GM18870 (cell line): ENCODE data around the gene MED26.
"Not testable (repeated sequence)": the region's sequence is repeated elsewhere in the genome, so short reads cannot be mapped to it uniquely, and the experiment has no call there.

Source experiments
- ATAC-seq: cut with Tn5 transposase; IDR thresholded peaks from one replicate; pipeline ENCODE4 v1.9.1; 2021; ENCODE audit warnings: moderate library complexity; ENCODE audit not compliant: unreplicated experiment

The MED26 gene, protein sequence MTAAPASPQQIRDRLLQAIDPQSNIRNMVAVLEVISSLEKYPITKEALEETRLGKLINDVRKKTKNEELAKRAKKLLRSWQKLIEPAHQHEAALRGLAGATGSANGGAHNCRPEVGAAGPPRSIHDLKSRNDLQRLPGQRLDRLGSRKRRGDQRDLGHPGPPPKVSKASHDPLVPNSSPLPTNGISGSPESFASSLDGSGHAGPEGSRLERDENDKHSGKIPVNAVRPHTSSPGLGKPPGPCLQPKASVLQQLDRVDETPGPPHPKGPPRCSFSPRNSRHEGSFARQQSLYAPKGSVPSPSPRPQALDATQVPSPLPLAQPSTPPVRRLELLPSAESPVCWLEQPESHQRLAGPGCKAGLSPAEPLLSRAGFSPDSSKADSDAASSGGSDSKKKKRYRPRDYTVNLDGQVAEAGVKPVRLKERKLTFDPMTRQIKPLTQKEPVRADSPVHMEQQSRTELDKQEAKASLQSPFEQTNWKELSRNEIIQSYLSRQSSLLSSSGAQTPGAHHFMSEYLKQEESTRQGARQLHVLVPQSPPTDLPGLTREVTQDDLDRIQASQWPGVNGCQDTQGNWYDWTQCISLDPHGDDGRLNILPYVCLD

DNA sequence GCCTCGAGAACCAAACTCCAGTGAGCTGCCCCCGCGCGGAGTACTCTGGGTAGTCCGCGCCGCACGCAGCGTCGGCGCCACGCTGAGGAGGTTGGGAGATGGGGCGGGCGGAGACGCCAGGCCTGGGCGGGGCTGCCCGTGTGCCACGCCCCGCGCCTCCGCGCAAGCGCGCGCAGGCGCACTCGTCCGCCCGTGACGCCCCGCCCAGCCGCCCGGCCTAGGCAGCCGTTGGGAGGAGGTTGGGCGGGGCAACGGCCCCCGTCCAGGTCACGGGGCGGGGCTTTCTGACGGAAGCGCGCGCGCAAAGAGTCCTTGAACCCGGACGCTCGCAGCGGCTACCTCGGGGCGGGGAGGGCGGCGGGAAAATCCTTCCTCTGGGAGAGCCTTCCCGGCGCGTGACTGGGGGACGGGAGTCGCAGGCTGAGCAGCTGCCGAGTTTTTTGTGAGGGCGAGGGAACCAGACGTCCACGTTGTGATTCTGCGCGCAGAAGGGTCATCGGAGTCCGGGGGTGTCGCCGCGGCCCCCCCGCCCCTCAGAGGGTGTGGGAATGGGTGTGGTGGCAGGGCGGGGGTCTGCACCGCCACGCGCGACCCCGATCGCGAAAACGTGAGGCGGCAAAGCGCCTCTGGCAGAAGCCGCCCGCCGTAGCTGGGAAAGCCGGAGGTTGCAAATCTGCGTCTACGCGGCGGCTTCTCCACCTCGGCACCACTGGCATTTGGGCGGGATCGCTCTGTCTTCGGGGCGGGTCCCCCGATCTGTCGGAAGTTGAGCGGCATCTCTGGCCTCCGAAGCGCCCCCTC is at the start of gene MED26:
Gene MED26 (minus strand): TSS at position 22 of the 801 bp plus-strand sequence. CDS start 261 bp downstream, outside the sequence.
- ATAC-seq = peak; percentile 56

DNA sequence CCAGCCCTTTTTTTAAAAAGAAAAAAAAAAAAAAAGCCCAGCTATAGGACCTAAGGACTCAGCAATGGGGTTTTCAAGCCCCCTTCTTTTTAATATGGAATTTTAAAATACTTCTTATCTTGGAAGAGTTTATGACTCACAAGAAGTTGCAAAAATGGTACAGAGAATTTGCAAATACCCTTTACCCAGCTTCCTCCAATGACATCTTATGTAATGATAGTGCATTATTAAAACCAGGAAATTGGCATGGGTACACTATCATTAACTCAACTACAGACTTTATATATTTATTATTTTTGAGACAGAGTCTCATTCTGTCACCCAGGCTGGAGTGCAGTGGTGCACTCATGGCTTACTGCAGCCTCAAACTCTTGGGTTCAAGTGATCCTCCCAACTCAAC is 49.1 kb upstream of the MED26 start:
- ATAC-seq = no peak

DNA sequence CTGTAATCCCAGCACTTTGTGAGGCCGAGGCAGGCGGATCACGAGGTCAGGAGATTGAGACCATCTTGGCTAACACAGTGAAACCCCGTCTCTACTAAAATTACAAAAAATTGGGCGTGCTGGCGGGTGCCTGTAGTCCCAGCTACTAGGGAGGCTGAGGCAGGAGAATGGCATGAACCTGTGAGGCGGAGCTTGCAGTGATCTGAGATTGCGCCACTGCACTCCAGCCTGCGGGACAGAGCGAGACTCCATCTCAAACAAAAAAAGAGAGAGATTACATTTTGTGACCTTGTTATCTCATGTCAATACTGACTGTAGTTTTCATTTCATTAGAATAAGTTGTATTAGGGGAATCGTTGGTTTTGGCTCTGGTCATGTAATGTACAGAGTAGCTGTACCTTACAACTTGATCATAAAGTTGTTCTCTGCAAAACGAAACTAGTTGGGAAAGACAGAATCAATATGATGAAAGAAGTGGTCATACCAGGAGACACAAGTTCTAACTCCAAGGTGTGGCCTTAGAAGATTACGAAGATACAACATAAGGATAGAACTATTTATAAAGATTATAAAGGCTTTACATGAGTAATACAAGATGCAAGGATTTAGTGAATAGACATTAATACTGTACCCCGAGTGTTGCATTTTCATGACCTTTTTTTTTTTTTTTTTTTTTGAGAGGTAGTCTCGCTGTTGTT is 48.2 kb upstream of the MED26 start:
- no peak for ATAC-seq

DNA sequence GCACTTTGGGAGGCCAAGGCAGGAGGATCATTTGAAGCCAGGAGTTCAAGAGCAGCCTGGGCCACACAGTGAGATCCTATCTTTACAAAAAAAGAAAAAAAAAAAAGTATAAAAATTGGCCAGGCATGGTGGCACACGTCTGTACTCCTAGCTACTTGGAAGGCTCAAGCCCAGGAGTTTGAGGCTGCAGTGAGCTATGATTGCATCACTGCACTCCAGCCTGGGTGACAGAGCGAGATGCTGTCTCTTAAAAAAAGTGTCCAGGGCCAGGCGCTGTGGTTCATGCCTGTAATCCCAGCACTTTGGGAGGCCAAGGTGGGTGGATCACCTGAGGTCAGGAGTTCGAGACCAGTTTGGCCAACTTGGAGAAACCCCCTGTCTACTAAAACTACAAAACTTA is 45.8 kb upstream of the MED26 start:
- not testable (repeated sequence) for ATAC-seq

DNA sequence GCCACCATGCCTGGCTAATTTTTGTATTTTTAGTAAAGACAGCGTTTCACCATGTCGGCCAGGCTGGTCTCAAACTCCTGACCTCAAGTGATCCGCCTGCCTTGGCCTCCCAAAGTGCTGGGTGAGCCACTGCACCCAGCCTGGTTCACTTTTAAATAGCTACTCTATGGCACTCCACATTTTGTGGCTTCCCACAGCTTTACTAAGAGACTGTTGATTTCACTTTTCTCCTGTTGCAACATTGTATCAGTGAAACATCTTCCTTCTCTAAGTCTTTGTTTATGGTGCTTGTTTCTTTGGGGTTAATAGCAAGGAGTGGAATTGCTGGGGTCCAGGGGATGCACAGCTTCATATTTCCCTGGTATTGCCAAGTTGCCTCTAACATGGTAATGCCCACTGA is 45.2 kb upstream of the MED26 start:
- ATAC-seq = no peak

DNA sequence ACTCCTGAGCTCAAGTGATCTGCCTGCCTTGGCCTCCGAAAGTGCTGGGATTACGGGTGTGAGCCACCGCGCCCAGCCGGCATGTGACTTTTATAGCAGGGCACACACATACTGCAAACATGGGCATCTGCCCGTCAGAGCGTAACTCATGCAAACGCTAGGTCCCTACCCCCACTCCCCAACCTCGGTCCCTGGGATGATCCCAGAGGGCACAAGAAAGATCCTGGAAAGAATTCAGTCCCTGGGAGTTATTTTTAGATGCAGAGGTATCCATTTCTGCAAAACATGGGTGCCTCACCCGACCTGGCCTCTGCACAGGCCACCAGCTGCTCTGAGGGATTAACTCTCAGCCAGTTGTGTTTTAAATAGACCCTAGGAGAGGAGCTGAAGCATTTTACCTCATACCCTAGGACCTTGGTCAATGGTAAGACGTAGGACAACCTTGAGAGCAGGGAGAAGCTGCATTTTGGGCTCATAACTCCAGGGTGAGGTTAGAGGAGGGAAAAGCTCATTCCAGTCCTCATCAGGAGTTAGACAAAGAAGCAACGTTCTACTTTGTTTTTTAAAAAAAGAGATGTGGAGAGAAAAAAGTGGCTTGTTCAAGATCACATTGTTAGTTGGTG is 43.8 kb upstream of the MED26 start:
- ATAC-seq = no peak

DNA sequence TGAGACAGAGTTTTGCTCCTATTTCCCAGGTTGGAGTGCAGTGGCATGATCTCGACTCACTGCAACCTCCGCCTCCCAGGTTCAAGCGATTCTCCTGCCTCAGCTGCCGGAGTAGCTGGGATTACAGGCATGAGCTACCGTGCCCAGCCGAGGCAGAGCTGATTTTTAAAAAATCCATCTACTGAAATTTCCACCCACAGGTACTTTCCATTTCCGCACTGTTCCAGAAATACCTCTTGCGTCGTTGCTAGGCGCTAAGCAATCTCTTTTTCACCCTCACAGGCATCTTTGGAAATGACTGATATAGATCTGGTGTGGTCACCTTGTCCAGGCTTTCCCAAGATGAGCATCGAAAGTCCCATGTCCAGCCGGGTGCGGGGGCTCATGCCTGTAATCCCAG is 42.3 kb upstream of the MED26 start:
- ATAC-seq = no peak

DNA sequence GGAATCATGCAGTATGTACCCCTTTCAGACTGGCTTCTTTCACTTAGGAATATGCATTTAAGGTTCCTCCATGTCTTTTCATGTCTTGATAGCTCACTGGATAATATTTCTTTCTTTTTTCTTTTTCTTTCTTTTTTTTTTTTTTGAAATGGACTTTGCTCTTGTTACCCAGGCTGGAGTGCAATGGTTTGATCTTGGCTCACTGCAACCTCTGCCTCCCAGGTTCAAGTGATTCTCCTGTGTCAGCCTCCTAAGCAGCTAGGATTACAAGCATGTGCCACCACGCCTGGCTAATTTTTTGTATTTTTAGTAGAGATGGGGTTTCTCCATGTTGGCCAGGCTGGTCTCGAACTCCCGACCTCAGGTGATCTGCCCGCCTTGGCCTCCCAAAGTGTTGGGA is 40.7 kb upstream of the MED26 start:
- not testable (repeated sequence) for ATAC-seq

DNA sequence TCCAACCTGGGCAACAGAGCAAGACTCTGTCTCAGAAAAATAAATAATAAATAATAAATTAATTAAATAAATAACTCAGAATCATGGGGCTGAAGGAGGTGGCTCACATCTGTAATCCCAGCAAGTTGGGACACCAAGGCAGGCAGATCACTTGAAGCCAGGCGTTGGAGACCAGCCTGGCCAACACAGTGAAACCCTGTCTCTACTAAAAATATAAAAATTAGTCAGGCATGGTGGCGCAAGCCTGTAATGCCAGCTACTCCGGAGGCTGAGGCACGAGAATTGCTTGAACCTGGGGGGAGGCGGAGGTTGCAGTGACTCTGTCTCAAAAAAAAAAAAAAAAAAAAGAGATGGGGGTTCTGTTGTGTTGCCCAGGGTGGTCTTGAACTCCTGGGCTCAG is 40.2 kb upstream of the MED26 start:
- no peak for ATAC-seq

DNA sequence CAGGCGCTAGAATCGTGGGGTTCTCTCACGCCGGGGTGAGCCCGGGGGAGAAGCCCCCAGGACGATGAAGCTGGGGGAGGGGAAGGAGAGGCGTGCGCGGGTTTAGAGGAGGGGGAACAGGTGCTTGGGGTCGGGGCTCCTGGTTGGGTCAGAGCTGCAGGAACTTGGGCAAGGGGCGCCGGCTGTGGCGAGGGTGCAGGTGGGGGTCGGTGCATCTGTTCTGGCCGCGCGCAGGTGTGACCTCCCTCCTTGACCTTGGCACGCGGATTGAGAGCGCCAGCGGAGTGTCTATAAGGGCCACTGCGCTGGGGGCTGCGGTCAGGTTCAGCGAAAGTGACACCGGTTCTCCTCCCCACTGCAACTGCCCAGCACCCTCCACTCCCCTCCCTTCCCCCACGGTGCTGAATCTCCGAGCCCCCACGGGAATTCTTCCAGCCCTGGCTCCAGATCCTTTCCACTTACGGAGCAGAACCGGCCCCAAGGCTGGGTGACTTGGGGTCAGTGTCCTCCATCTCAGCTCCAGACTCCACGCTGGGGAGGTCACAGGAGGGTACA is 33.6 kb upstream of the MED26 start:
- no peak for ATAC-seq

DNA sequence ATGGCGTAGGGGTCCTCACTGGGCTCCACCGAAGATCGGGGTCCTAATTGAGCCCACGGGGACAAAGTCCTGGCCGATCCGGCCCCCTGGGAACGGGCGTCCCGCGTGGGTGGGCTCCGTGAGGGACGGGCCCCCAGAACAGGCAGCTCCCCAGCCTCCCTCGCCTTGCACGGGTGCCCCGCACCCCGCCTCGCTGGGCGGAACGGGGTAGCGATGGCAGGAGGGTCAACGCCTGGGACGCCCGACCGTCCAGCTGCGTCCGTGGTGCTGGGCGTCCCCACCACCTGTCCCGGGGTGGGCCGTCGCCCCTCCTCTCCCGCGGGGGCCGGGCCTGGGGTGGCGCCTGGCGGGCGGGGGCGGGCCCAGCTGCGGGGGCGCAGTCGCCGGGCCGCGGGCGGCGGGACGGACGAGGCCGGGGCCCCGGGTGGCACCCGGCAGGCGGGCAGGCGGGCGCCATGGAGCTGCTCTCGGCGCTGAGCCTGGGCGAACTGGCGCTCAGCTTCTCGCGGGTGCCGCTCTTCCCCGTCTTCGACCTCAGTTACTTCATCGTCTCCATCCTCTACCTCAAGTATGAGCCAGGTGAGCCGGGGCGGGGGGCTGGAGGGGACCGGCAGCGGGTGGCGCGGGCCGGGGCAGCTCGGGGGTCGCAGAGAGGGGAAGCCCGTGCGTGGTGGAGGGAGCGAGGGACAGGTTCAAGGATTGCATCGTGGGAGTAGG is 32.9 kb upstream of the MED26 start, which contains the start of gene TMEM38A:
Gene TMEM38A (plus strand): TSS at position 377 of the 717 bp plus-strand sequence. CDS start 79 bp downstream, at position 456.
- ATAC-seq = no peak

DNA sequence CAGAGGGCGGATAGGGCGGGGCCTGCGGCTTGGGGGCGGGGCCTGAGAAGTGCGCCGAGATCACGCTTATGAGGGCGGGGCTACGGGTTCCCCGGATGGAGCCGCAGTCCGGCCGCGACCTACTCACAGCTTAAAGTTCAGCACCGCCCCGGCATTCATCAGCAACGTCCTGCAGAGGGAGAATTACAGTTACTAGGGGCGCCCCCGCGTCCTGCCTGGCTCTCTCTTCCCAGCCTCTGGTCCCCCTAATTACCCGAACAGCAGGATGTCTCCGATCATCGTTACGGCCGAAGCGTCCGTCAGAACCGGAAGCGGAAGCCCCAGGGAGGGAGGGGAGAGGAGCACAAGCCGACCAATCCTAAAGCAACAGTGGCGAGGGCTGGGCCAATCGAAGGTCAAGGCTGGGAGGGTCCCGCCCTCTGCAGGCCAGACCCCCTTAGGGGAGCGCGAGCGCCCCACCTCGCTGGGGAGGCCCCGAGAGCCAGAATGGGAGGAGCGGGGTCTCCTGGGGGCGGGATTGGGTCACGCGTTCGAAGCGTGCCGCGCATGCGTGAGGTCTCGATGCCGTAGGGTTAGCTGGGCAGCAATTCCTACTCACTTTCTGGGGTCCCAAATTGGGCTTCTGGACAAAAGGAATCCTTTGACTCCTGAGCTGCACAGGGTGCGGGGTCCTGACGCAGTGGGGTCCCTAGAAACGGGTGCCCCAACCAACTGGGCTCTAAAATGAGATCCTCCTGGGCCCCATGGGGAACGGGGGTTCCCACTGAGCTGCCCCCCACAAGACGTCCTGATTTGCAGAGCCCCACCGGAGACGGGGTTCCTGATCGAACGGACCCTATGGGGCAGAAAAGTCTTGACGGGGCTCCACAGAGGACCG is 32.1 kb upstream of the MED26 start, which contains the start of gene SMIM7:
Gene SMIM7 (minus strand): TSS at position 313 of the 877 bp plus-strand sequence. CDS start 34 bp downstream, at position 279.
- ATAC-seq = peak; percentile 75

DNA sequence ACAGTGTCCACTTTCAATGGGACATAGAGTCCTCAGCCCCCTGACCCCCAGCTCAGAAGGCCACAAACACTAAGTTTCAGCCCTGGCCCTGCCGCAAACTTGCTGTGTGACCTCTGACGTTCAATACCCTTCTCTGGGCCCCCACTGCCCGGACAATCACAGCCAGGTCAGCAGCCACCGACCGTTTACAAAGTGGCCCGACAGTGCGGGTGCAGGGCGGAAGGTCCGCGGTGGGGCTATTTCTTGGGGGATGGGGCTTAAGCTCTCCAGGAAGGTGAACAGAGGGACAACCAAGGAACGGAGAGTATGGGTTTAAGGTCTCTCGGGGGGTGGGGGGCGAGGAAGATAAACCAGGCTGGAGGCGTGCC is 31.4 kb upstream of the MED26 start:
- ATAC-seq = no peak

DNA sequence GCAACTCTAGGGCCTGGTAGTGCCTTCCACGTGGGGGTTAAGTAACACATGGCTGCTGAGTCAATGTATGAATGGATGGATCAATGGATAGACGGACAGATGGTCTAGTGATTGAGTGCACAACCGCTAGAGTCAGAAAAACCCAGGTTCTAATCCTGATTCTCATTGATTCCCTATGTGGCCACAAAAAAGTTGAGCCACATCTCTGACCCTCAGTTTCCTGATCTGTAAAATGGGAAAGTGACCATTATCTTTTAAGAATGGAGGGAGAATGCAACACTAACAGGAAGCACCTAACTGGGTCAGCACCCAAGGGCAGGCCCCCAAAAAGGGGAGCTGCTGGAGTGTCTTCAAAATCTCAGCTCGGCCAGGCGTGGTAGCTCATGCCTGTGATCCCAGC is 29.4 kb upstream of the MED26 start:
- ATAC-seq = no peak

DNA sequence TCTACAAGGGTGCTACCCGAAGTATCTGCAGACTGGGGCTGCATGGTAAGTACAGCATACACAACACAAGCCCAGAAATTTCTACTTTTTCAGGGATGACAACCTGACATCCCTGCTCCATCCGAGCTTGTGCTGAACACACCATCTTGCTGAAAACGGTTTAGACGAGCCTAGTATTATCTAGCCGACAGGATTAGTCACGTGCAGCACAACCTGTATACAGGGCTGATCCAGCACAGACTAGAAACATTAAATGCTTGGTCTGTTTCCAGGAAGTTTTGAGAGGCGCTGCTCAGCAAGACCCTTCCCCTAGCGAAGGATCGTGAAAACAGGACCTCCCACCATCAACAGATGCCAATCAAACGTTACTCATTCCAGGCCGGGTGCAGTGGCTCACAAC is 27.7 kb upstream of the MED26 start:
- no peak for ATAC-seq

DNA sequence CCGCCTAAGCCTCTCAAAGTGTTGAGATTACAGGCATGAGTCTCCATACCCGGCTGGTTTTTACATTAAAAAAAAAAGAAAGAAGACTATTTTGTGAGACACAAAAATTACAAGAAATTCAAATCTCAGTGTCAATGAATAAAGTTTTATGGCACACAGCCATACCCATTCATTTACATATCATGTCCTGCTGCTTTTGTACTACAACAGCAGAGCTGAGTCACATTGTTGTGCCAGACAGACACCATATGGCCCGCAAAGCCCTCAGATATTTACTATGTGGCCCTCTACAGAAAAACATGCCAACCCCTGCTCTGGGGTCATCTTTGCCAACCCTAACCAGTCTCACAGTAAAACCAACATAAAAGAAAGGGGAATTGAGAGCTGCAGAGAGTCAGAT is 26.6 kb upstream of the MED26 start:
- no peak for ATAC-seq

DNA sequence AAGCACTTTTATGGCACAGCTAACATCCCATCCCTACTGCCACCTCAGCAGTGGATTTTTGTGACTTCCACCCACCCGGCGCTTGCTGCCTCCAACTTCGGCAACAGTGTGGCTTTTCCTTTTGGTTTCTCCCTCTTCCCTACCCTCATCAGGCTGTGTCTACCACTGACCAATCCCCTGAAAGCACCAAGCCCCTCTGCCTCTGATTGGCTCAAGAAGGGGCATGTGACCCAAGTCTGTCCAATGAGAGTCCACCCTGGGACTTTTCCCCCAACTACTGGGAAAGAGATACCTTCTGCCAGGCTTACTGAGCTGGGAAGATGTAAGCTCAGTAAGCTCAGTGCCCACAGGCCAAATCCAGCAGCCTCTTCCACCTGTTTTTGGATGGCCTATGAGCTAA is 26.1 kb upstream of the MED26 start:
- no peak for ATAC-seq

DNA sequence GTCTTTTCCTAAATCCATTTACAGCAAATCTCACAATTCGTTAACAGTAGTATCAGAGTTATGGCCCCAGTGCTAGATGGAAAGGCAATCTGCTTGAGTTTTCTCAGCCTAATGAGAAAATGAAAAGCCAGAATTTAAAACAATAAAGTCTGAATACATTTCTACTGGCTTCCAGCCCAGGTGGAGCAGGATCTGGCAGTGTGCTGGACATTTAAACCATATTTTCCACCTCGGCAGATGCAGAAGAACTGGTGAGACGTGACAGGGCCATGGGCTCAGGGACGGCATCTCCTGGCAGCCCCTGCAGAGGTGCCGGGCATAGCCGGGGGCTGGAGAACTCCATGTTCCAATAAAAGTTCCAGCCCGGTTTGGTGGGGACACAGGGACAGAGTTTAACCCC is 24.9 kb upstream of the MED26 start:
- ATAC-seq = no peak
